Gastrocnemius medialis (tissue), 4 donors: Measurements from ENCODE around the gene ADCY5.

ENCODE experiments used
- POLR2A ChIP-seq, 2 donors: fragments of 450-650 bp; IDR thresholded peaks; one replicate each; pipeline ENCODE4 v1.6.1; 2017; ENCODE audit warnings: antibody characterized with exemption in 2 of 2, mild to moderate bottlenecking in 2 of 2, moderate library complexity in 2 of 2
- TF ChIP-seq, protein P1 (sequence below), 5 experiments: fragments of 450-650 bp in 3 of 5; fragments of 200-600 bp in 2 of 5; sonication (generic) in 2 of 5; IDR thresholded peaks in 4 of 5; conservative IDR thresholded peaks in 1 of 5; 1 replicate in 4 of 5; 2 replicates in 1 of 5; pipeline ENCODE4 v1.5.1; 2016 to 2019; ENCODE audit warnings: antibody characterized with exemption in 5 of 5, mild to moderate bottlenecking in 3 of 5, moderate library complexity in 3 of 5

DNA sequence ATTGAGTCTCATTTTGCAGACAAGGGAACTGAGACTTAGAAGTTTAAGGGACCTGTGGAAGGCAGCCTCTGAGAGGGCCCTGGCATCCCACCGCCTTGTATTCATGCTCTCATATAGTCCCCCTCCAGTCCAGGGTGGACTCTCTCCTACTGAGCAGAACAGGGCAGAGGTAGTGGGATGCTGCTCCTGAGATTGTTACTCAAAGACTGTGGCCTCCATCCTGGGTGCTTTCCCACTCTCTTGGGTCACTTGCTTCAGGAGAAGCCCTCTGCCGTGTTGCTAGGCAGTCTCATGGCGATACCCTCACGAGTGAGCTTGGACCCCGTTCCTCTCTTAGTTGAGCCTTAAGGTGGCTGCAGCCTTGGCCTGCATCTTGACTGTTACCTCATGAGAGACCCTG, 22.2 kb upstream of the ADCY5 start:
- TF ChIP-seq, protein P1, sequence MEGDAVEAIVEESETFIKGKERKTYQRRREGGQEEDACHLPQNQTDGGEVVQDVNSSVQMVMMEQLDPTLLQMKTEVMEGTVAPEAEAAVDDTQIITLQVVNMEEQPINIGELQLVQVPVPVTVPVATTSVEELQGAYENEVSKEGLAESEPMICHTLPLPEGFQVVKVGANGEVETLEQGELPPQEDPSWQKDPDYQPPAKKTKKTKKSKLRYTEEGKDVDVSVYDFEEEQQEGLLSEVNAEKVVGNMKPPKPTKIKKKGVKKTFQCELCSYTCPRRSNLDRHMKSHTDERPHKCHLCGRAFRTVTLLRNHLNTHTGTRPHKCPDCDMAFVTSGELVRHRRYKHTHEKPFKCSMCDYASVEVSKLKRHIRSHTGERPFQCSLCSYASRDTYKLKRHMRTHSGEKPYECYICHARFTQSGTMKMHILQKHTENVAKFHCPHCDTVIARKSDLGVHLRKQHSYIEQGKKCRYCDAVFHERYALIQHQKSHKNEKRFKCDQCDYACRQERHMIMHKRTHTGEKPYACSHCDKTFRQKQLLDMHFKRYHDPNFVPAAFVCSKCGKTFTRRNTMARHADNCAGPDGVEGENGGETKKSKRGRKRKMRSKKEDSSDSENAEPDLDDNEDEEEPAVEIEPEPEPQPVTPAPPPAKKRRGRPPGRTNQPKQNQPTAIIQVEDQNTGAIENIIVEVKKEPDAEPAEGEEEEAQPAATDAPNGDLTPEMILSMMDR (IDR thresholded peaks at IDR 0.05 in 4 of 5, conservative IDR thresholded peaks at IDR 0.05 in 1 of 5) = no peak
- no peak for TF ChIP-seq POLR2A (IDR thresholded peaks at IDR 0.05)
